Stimulated activated memory B cell treated with anti-CD40 and anti-IgM and Interleukin-4, amounts not matched to agents 10 μg/mL and 1 μg/mL and 100 μg/mL, for 72 hours (primary cell): ENCODE data around the gene COA7.
"Not testable (repeated sequence)": the region's sequence is repeated elsewhere in the genome, so short reads cannot be mapped to it uniquely, and the experiment has no call there.

Source experiments
- ATAC-seq: fragments of 150-1000 bp; cut with Tn5 transposase; 2 replicates; pipeline ENCODE4 v1.10.0; 2021
- H3K27ac Mint-ChIP-seq: one replicate; pipeline ENCODE4 v1.8.0; 2022; ENCODE audit warnings: mild to moderate bottlenecking, mixed read lengths
- H3K27me3 Mint-ChIP-seq: one replicate; pipeline ENCODE4 v1.8.0; 2022; ENCODE audit warnings: mixed read lengths
- H3K36me3 Mint-ChIP-seq: one replicate; pipeline ENCODE4 v1.8.0; 2022; ENCODE audit warnings: mixed read lengths
- H3K4me1 Mint-ChIP-seq: one replicate; pipeline ENCODE4 v1.8.0; 2022; ENCODE audit warnings: mixed read lengths
- H3K4me3 Mint-ChIP-seq: one replicate; pipeline ENCODE4 v1.8.0; 2022; ENCODE audit warnings: mild to moderate bottlenecking, moderate library complexity, mixed read lengths
- H3K9me3 Mint-ChIP-seq: one replicate; pipeline ENCODE4 v1.8.0; 2022; ENCODE audit warnings: mixed read lengths

Gene COA7

GRCh38 chr1:52697795-52698674 is at the start of gene COA7:
TSS of gene COA7 (minus strand) at chr1:52698347. CDS start at chr1:52698326, 21 bp downstream.
- H3K27ac Mint-ChIP-seq = peak within 1 kb of the TSS; percentile 95
- H3K4me1 Mint-ChIP-seq = peaks cover 41% of the 10 kb centered on the region
- peaks cover 13% of the 10 kb centered on the region for H3K36me3 Mint-ChIP-seq
- no peaks in the 10 kb centered on the region for H3K9me3 Mint-ChIP-seq
- H3K27me3 Mint-ChIP-seq = no peaks in the 10 kb centered on the region
- H3K4me3 Mint-ChIP-seq = peak within 1 kb of the TSS; percentile 96
- ATAC-seq = peak; percentile 69

GRCh38 chr1:52747450-52747849 is 49.3 kb upstream of the COA7 start:
- Mint-ChIP-seq H3K9me3 (no peaks in the 10 kb centered on the region), H3K27ac (no peak overlapping the region), H3K36me3 (peaks cover under 1% of the 10 kb centered on the region), H3K27me3 (no peaks in the 10 kb centered on the region), H3K4me1 (peaks cover 17% of the 10 kb centered on the region), H3K4me3 (no peak overlapping the region)
- no peak for ATAC-seq

- peaks cover 7% of the 10 kb centered on the region for H3K36me3 Mint-ChIP-seq
- ATAC-seq = no peak
- no peak overlapping the region for H3K4me3 Mint-ChIP-seq
- peaks cover 11% of the 10 kb centered on the region for H3K4me1 Mint-ChIP-seq
- H3K27me3 Mint-ChIP-seq = no peaks in the 10 kb centered on the region
- no peak overlapping the region for H3K27ac Mint-ChIP-seq
- no peaks in the 10 kb centered on the region for H3K9me3 Mint-ChIP-seq
Measured at GRCh38 chr1:52746189-52746588, 48.0 kb upstream of the COA7 start.

GRCh38 chr1:52741259-52741658 is 43.1 kb upstream of the COA7 start:
- H3K27me3 Mint-ChIP-seq = no peaks in the 10 kb centered on the region
- H3K27ac Mint-ChIP-seq = no peak overlapping the region
- peaks cover 23% of the 10 kb centered on the region for H3K4me1 Mint-ChIP-seq
- ATAC-seq = no peak
- H3K9me3 Mint-ChIP-seq = no peaks in the 10 kb centered on the region
- H3K36me3 Mint-ChIP-seq = peaks cover 18% of the 10 kb centered on the region
- H3K4me3 Mint-ChIP-seq = no peak overlapping the region

- H3K27ac Mint-ChIP-seq = no peak overlapping the region
- no peak overlapping the region for H3K4me3 Mint-ChIP-seq
- H3K36me3 Mint-ChIP-seq = peaks cover 18% of the 10 kb centered on the region
- H3K4me1 Mint-ChIP-seq = peaks cover 23% of the 10 kb centered on the region
- ATAC-seq = no peak
- no peaks in the 10 kb centered on the region for H3K9me3 Mint-ChIP-seq
- no peaks in the 10 kb centered on the region for H3K27me3 Mint-ChIP-seq
Measured at GRCh38 chr1:52739699-52740467, 41.7 kb upstream of the COA7 start.

- Mint-ChIP-seq H3K9me3 (no peaks in the 10 kb centered on the region), H3K4me1 (peaks cover 21% of the 10 kb centered on the region)
- ATAC-seq = no peak
Measured at GRCh38 chr1:52738893-52739292, 40.7 kb upstream of the COA7 start.

GRCh38 chr1:52738148-52738547 is 40.0 kb upstream of the COA7 start:
- peaks cover 18% of the 10 kb centered on the region for H3K4me1 Mint-ChIP-seq
- peak overlapping the region; percentile 48 for H3K27ac Mint-ChIP-seq
- peaks cover 18% of the 10 kb centered on the region for H3K36me3 Mint-ChIP-seq
- H3K4me3 Mint-ChIP-seq = no peak overlapping the region
- no peaks in the 10 kb centered on the region for H3K27me3 Mint-ChIP-seq
- H3K9me3 Mint-ChIP-seq = no peaks in the 10 kb centered on the region
- ATAC-seq = no peak

More at GRCh38 chr1:52738893-52739292, 40.7 kb upstream of the COA7 start:
- Mint-ChIP-seq H3K4me3 (no peak overlapping the region), H3K27ac (no peak overlapping the region), H3K27me3 (no peaks in the 10 kb centered on the region), H3K36me3 (peaks cover 18% of the 10 kb centered on the region)

- not testable (repeated sequence) for H3K27me3 Mint-ChIP-seq, ATAC-seq, H3K4me3 Mint-ChIP-seq, H3K27ac Mint-ChIP-seq, H3K9me3 Mint-ChIP-seq
- Mint-ChIP-seq H3K36me3 (peaks cover 11% of the 10 kb centered on the region), H3K4me1 (peaks cover 24% of the 10 kb centered on the region)
Measured at GRCh38 chr1:52735371-52735770, 37.2 kb upstream of the COA7 start.

- peaks cover 2% of the 10 kb centered on the region for H3K36me3 Mint-ChIP-seq
- ATAC-seq = no peak
- no peaks in the 10 kb centered on the region for H3K27me3 Mint-ChIP-seq
- H3K4me1 Mint-ChIP-seq = peaks cover 22% of the 10 kb centered on the region
- no peaks in the 10 kb centered on the region for H3K9me3 Mint-ChIP-seq
- no peak overlapping the region for H3K4me3 Mint-ChIP-seq
- H3K27ac Mint-ChIP-seq = no peak overlapping the region
Measured at GRCh38 chr1:52733368-52733767, 35.2 kb upstream of the COA7 start.

- Mint-ChIP-seq H3K27ac (no peak overlapping the region), H3K4me3 (no peak overlapping the region), H3K4me1 (peaks cover 45% of the 10 kb centered on the region), H3K36me3 (no peaks in the 10 kb centered on the region), H3K9me3 (no peaks in the 10 kb centered on the region), H3K27me3 (peaks cover 8% of the 10 kb centered on the region)
- no peak for ATAC-seq
Measured at GRCh38 chr1:52727956-52728656, 30.0 kb upstream of the COA7 start.

GRCh38 chr1:52727114-52727586 is 29.0 kb upstream of the COA7 start:
- no peaks in the 10 kb centered on the region for H3K36me3 Mint-ChIP-seq
- H3K27ac Mint-ChIP-seq = peak overlapping the region; percentile 88
- H3K27me3 Mint-ChIP-seq = peaks cover 13% of the 10 kb centered on the region
- ATAC-seq = no peak
- no peaks in the 10 kb centered on the region for H3K9me3 Mint-ChIP-seq
- H3K4me3 Mint-ChIP-seq = peak overlapping the region; percentile 90
- H3K4me1 Mint-ChIP-seq = peaks cover 45% of the 10 kb centered on the region

GRCh38 chr1:52726265-52727113 is 28.3 kb upstream of the COA7 start, which contains the start of gene ZYG11B:
TSS of gene ZYG11B (plus strand) at chr1:52726453. CDS start at chr1:52726654, 201 bp downstream.
- no peaks in the 10 kb centered on the region for H3K9me3 Mint-ChIP-seq
- peaks cover 13% of the 10 kb centered on the region for H3K27me3 Mint-ChIP-seq
- ATAC-seq = peak; percentile 97
- peak within 1 kb of the TSS; percentile 88 for H3K27ac Mint-ChIP-seq
- H3K36me3 Mint-ChIP-seq = no peaks in the 10 kb centered on the region
- H3K4me3 Mint-ChIP-seq = peak within 1 kb of the TSS; percentile 90
- H3K4me1 Mint-ChIP-seq = peaks cover 45% of the 10 kb centered on the region

GRCh38 chr1:52725903-52726264 is 27.7 kb upstream of the COA7 start:
- Mint-ChIP-seq H3K36me3 (no peaks in the 10 kb centered on the region), H3K4me1 (peaks cover 44% of the 10 kb centered on the region), H3K9me3 (no peaks in the 10 kb centered on the region), H3K27ac (peak overlapping the region; percentile 88), H3K4me3 (peak overlapping the region; percentile 78), H3K27me3 (peaks cover 13% of the 10 kb centered on the region)
- ATAC-seq = no peak

- Mint-ChIP-seq H3K27ac (peak overlapping the region; percentile 7), H3K4me3 (no peak overlapping the region), H3K27me3 (peaks cover 13% of the 10 kb centered on the region), H3K9me3 (no peaks in the 10 kb centered on the region), H3K36me3 (no peaks in the 10 kb centered on the region), H3K4me1 (peaks cover 30% of the 10 kb centered on the region)
- ATAC-seq = no peak
Measured at GRCh38 chr1:52723260-52723659, 25.1 kb upstream of the COA7 start.
